SHP77 treated with DMSO at 0.1 percent for 48 hours (cell line): ENCODE measurements around the gene LATS2.
"Not testable (repeated sequence)": the region's sequence is repeated elsewhere in the genome, so short reads cannot be mapped to it uniquely, and the experiment has no call there.

ENCODE experiments used
- DNase-seq: peaks from one replicate; lab custom pipeline; 2025; lab: John Stamatoyannopoulos, UW

Gene LATS2

GRCh38 chr13:21075379-21076249, 14.2 kb upstream of the LATS2 start:
- no peak for DNase-seq

DNA sequence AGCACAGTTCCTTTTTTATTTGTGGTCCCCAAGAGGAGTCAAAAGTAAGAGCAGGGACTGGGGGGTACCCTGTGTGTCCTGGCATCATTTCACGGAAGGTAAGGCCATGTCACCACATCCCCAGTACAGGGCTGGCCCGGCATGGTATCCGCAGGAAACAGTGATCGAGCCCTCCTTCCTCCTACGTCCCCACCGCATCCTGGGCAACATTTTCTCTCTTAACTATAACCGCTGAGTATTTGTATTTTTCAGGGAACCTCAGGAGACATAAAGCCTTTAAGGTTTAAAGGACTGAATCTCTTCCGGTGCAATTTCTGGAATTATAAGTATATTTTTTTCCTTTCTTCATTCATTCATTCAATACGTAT, 13.6 kb upstream of the LATS2 start:
- DNase-seq, result no peak

GRCh38 chr13:21074546-21074945, 13.2 kb upstream of the LATS2 start:
- DNase-seq, result no peak

DNA sequence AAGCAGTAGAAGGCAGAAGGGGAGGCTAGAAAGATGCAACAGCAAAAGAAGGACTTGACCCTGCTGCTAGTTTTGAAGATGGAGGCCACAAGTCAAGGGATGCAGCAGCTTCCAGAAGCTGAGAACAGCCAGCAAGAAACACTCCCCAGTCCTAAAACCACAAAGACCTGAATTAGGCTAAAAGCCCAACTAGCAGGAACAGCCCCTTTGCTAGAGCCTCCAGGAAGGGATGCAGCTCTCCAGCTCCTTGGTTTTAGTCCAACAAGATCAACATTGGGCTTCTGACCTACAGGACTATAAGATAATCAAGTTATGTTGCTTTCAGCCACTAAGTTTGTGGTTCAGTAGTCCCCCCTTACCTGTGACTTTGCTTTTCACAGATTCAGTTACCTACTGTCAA, 10.5 kb upstream of the LATS2 start:
- no peak for DNase-seq

DNA sequence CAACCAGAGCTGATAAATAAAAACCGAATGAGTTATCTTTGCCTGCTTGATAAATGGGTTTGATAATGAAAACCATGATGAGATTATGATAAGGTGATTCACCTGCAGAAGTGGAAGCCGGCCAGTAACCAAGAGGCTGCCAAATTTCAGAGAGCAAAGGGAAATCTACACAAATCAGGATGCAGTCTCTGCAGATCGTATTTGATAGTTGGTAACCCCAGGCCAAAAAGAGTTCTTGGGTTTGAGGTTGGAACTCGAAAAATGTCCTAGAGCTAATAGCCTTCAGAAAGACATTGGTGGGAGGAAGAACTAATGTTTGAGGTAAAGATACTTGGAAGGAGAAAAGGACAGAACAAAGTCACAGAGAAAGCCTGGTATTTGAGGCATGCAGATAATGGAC, 9.6 kb upstream of the LATS2 start:
- DNase-seq, result no peak

DNA sequence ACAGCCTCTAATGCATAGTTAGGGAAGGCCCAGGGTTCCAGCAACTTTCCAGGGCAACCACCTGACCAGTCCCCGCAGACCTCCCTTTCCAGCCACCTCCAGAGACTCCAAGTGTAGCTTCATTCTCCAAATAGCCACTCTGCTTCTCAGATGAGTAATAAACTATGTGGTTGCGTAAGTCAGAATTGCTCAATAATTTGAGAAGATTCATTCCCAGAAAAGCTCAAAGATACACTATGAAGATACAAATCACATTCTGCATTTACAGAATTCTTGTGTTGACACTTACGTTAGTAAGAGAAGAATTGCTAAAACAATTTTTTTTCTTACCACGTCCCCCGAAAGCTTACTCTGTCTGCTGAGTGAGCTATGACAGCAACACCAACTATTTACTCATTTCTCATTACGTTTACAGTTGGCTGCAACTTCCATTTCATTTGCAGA, 8.2 kb upstream of the LATS2 start:
- DNase-seq, result no peak

DNA sequence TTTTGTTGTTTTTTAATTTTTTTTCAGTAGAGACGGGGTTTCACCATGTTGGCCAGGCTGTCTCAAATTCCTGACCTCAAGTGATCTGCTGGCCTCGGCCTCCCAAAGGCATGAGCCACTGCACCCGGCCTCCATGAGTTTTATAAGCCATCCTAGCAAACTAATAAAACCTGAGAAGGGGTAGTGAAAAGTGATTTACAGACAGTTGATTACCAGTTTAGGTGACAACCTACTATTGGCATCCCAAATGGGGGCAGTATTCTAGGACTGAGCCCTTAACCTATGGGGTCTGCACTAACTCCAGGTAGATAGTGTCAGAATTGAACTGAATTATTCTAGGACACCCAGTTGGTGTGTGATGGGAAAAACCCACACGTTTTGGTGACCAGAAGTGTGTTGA, 6.5 kb upstream of the LATS2 start:
- no peak for DNase-seq

- no peak for DNase-seq
Observed at GRCh38 chr13:21066946-21067345, 5.6 kb upstream of the LATS2 start.

- DNase-seq, result no peak
Observed at GRCh38 chr13:21065686-21066085, 4.3 kb upstream of the LATS2 start.

DNA sequence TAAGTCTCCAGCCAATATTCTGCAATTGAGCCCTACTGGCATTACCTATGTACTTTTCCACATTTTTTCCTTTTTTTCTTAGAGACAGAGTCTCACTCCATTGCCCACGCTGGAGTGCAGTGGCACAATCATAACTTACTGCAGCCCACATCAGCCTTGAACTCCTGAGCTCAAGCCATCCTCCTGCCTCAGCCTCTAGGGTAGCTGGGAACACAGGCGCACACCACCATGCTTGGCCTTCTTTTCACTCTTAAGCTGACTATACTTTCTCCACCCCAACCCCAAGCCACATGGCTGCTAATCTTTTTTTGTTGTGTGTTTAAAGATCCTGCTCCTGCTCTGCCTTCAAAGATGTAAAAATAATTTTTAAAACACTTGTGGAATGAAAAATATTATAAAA, 1.6 kb upstream of the LATS2 start:
- DNase-seq, result no peak

DNA sequence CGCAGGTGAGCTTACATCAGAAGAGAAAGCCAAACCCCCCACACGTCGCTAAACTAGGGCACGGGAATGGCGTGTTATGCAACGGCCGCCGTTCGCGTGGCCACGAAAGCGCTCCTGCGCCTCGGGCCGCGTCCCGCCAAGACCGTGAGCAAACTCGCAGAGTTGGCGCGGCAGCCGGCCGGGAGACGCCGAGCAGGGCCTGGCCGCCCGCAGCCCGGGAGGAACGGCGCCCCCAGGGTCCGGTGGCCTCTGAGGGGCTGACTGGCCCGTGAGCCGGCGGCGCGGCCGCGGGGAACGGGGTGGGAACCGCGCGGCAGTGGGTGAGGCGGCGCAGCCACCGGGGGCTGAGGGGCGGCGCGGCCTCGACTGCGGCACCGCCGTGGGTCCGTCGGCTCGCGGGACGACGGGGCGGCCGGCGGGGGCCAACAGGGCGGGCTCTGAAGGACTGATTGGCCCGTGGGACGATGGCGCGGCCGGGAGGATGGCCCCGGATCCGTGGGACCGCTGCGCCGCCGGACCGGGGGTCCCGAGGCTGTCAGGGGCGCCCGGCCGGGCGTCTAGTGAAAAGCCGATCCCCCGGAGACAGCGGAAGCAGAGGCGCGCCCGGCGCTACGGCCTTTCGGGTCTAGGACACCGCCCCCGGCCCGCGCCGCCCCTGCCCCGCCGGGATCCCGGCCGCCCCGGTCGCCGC, 903 bp downstream of the LATS2 start:
- no peak for DNase-seq

DNA sequence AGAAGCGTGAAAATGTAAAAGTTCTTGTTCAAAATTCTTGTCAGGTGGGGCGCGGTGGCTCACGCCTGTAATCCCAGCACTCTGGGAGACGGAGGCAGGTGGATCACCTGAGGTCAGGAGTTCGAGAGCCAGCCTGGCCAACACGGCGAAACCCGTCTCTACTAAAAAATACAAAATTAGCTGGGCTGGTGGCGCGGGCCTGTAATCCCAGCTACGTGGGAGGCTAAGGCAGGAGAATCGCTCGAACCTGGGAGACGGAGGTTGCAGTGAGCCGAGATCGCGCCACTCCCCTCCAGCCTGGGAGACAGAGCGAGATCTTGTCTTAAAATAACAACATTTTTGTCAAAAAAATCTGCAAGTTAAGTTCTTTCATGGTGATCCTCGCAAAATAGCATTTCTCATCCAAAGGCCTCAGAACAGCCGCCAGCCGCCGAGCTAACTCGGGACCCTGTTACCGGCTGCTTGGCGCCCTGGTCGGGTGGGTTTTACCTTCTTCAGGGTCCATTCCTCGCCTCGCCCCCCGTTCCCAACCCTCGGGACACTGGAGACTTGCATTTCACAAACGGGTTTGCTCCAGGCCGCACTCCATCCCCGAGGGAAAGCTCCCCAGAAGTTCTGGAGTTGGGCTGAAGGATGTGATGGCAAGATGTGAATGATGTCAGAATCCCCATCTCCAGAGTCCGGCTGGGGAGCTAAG, 1.6 kb downstream of the LATS2 start:
- DNase-seq, result no peak

GRCh38 chr13:21058361-21058760, 3.0 kb downstream of the LATS2 start:
- DNase-seq, result no peak

DNA sequence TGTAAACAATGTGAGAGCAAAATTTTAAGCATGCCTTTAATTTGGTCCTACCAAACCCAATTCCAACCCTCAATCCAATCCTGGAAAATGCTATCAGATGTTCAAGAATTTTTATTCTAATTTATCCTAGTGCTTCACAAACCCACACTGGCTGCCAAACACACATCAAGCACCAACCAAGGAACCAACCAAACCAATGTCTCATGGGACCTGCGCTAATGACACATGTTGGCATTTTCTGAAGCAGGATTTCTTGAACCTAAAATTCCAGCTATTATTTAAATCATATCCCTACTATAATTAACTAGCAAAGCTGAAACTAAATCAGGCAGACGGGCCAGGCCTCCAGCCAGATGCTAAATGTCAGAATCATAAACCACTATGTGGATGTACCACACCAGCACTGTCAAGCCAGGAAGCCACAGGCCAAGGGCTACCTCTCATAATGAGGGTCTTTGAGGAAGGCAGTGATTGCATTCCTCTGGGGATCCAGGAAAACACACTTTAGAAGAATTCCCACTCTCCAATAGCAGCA, 5.8 kb downstream of the LATS2 start:
- no peak for DNase-seq

DNA sequence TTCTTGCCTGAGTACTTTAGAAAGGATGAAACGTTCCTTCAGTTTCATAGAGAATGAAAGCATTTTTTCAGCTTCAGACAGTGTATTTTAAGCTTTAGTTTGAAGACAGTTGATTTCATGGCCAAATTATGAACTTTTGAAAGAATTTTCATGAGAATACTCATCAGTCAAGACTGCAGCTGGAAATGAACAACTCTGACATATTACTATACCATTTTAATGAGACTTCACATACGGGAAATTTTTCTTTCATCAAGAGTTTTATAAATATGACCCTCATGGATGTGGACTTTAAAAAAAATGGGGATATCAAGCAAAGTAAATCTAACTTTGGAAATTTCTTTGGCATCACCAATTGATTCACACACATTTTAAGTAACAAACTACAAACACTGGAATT, 6.4 kb downstream of the LATS2 start:
- no peak for DNase-seq

GRCh38 chr13:21054313-21054712, 7.1 kb downstream of the LATS2 start:
- DNase-seq, result no peak

DNA sequence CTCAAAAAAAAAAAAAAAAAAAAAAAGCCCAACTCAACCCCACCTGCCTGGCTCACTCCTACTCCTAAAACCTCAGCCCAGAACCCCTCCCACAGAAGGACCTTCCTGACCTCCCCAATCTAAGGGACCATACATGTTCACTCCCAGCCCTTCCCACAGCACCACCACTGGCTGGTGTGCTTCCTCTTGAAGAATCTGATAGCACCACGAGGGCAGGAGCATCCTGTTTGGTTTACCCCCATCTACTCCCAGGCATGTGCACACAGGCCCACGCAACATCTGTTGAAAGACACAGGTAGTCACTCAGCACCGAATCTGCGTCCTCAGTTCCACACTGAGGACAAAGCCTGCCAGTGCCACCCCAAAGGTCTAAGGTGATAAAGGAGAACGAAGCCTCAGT, 8.2 kb downstream of the LATS2 start:
- no peak for DNase-seq

- no peak for DNase-seq
Observed at GRCh38 chr13:21051675-21052074, 9.7 kb downstream of the LATS2 start.

GRCh38 chr13:21050288-21051197, 10.8 kb downstream of the LATS2 start:
- no peak for DNase-seq

GRCh38 chr13:21049731-21050130, 11.7 kb downstream of the LATS2 start:
- not testable (repeated sequence) for DNase-seq

GRCh38 chr13:21048901-21049698, 12.3 kb downstream of the LATS2 start:
- DNase-seq, result no peak
